IgD-negative memory B cell (primary cell): ENCODE results near the gene DKC1. TPM values are rescaled to one million over a fixed set of nuclear protein-coding genes. Genes with fewer than 3 reads are reported as not detected.
A peak's percentile ranks its signal among the peaks of the same experiment; 100 is the strongest.

Experiments used
- H3K27ac Mint-ChIP-seq, 3 donors: one replicate each; pipeline ENCODE4 v1.8.0; 2020 to 2022; ENCODE audit warnings: mild to moderate bottlenecking in 3 of 3, mixed read lengths in 3 of 3, moderate library complexity in 1 of 3
- H3K27me3 Mint-ChIP-seq: one replicate; pipeline ENCODE4 v1.8.0; 2021; ENCODE audit warnings: mixed read lengths
- H3K36me3 Mint-ChIP-seq: one replicate; pipeline ENCODE4 v1.8.0; 2020; ENCODE audit warnings: mild to moderate bottlenecking, mixed read lengths
- H3K4me1 Mint-ChIP-seq, 3 donors: one replicate each; pipeline ENCODE4 v1.8.0; 2020 to 2022; ENCODE audit warnings: mixed read lengths in 3 of 3, mild to moderate bottlenecking in 1 of 3
- H3K4me3 Mint-ChIP-seq, 4 donors: one replicate each; pipeline ENCODE4 v1.8.0; 2020 to 2022; ENCODE audit warnings: mild to moderate bottlenecking in 4 of 4, mixed read lengths in 4 of 4, moderate library complexity in 3 of 4
- H3K9me3 Mint-ChIP-seq, 3 donors: one replicate each; pipeline ENCODE4 v1.8.0; 2020 to 2021; ENCODE audit warnings: mixed read lengths in 3 of 3, mild to moderate bottlenecking in 1 of 3
- polyA plus RNA-seq: library from polyadenylated mRNA; unstranded; fragments of 300-500 nt; fragmentation: Illumina TruSeq; gene quantifications from one replicate; pipeline ENCODE4 v1.2.3, GENCODE V29; 2021

DKC1 gene
- polyA plus RNA-seq, 1 donor from 2014 or later: 34.4 TPM

- Mint-ChIP-seq H3K4me3 (no peak overlapping the region), H3K27ac (no peak overlapping the region), H3K4me1 (peaks cover 7 to 31% (median 8%) of the 10 kb centered on the region in 3 donors), H3K9me3 (no peaks in the 10 kb centered on the region), H3K36me3 (no peaks in the 10 kb centered on the region), H3K27me3 (peaks cover 3% of the 10 kb centered on the region)
Observed at GRCh38 chrX:154731184-154731583, 31.5 kb upstream of the DKC1 start.

GRCh38 chrX:154731881-154732280 lies 30.8 kb upstream of the DKC1 start:
- H3K27me3 Mint-ChIP-seq: peaks cover 3% of the 10 kb centered on the region
- H3K9me3 Mint-ChIP-seq: no peaks in the 10 kb centered on the region
- H3K4me3 Mint-ChIP-seq: no peak overlapping the region
- H3K36me3 Mint-ChIP-seq: no peaks in the 10 kb centered on the region
- H3K4me1 Mint-ChIP-seq: peaks cover 8 to 31% (median 9%) of the 10 kb centered on the region in 3 donors
- no peak overlapping the region for H3K27ac Mint-ChIP-seq

- Mint-ChIP-seq H3K4me3 (no peak overlapping the region), H3K36me3 (no peaks in the 10 kb centered on the region), H3K9me3 (no peaks in the 10 kb centered on the region), H3K27ac (no peak overlapping the region), H3K27me3 (peaks cover 3% of the 10 kb centered on the region), H3K4me1 (peaks cover 8 to 31% (median 10%) of the 10 kb centered on the region in 3 donors)
Observed at GRCh38 chrX:154732421-154733065, 30.1 kb upstream of the DKC1 start.

- no peak overlapping the region for H3K27ac Mint-ChIP-seq
- H3K36me3 Mint-ChIP-seq: no peaks in the 10 kb centered on the region
- no peak overlapping the region for H3K4me3 Mint-ChIP-seq
- no peaks in the 10 kb centered on the region for H3K9me3 Mint-ChIP-seq
- peaks cover 3% of the 10 kb centered on the region for H3K27me3 Mint-ChIP-seq
- peaks cover 8 to 32% (median 10%) of the 10 kb centered on the region in 3 donors for H3K4me1 Mint-ChIP-seq
Observed at GRCh38 chrX:154733066-154733425, 29.6 kb upstream of the DKC1 start.

- H3K4me3 Mint-ChIP-seq: peak overlapping the region; percentile 4 to 73 (median 40)
- no peaks in the 10 kb centered on the region for H3K9me3 Mint-ChIP-seq
- H3K27ac Mint-ChIP-seq: peak overlapping the region; percentile 52 to 89 (median 66)
- H3K36me3 Mint-ChIP-seq: no peaks in the 10 kb centered on the region
- peaks cover 3% of the 10 kb centered on the region for H3K27me3 Mint-ChIP-seq
- peaks cover 8 to 32% (median 10%) of the 10 kb centered on the region in 3 donors for H3K4me1 Mint-ChIP-seq
Observed at GRCh38 chrX:154734061-154734781, 28.4 kb upstream of the DKC1 start.

- no peak overlapping the region for H3K4me3 Mint-ChIP-seq
- H3K9me3 Mint-ChIP-seq: no peaks in the 10 kb centered on the region
- H3K27me3 Mint-ChIP-seq: peaks cover 3% of the 10 kb centered on the region
- H3K27ac Mint-ChIP-seq: peak overlapping the region in 2 of 3 donors; percentile 22 to 65
- H3K4me1 Mint-ChIP-seq: peaks cover 8 to 32% (median 10%) of the 10 kb centered on the region in 3 donors
- H3K36me3 Mint-ChIP-seq: no peaks in the 10 kb centered on the region
Observed at GRCh38 chrX:154735695-154736393, 26.8 kb upstream of the DKC1 start.

GRCh38 chrX:154737136-154737535 lies 25.5 kb upstream of the DKC1 start:
- Mint-ChIP-seq H3K36me3 (no peaks in the 10 kb centered on the region), H3K9me3 (no peaks in the 10 kb centered on the region), H3K27me3 (peaks cover 3% of the 10 kb centered on the region), H3K4me1 (peaks cover 8 to 32% (median 10%) of the 10 kb centered on the region in 3 donors), H3K4me3 (no peak overlapping the region), H3K27ac (peak overlapping the region in 1 of 3 donors; percentile 6)

- Mint-ChIP-seq H3K4me1 (peaks cover 6 to 25% (median 8%) of the 10 kb centered on the region in 3 donors), H3K27me3 (peaks cover 3% of the 10 kb centered on the region), H3K27ac (no peak overlapping the region), H3K9me3 (no peaks in the 10 kb centered on the region), H3K4me3 (no peak overlapping the region), H3K36me3 (no peaks in the 10 kb centered on the region)
Observed at GRCh38 chrX:154738011-154738738, 24.5 kb upstream of the DKC1 start.

- H3K4me1 Mint-ChIP-seq: peaks cover 0 to 10% (median 6%) of the 10 kb centered on the region in 3 donors
- H3K27me3 Mint-ChIP-seq: no peaks in the 10 kb centered on the region
- H3K4me3 Mint-ChIP-seq: no peak overlapping the region
- H3K36me3 Mint-ChIP-seq: no peaks in the 10 kb centered on the region
- H3K9me3 Mint-ChIP-seq: no peaks in the 10 kb centered on the region
- no peak overlapping the region for H3K27ac Mint-ChIP-seq
Observed at GRCh38 chrX:154739952-154740465, 22.7 kb upstream of the DKC1 start.

- no peaks in the 10 kb centered on the region for H3K27me3 Mint-ChIP-seq
- peaks cover 0 to 7% (median 3%) of the 10 kb centered on the region in 3 donors for H3K4me1 Mint-ChIP-seq
- no peak overlapping the region for H3K4me3 Mint-ChIP-seq
- H3K9me3 Mint-ChIP-seq: no peaks in the 10 kb centered on the region
- H3K36me3 Mint-ChIP-seq: no peaks in the 10 kb centered on the region
- H3K27ac Mint-ChIP-seq: no peak overlapping the region
Observed at GRCh38 chrX:154742613-154743012, 20.1 kb upstream of the DKC1 start.

GRCh38 chrX:154748712-154749339 lies 13.8 kb upstream of the DKC1 start:
- H3K4me1 Mint-ChIP-seq: peaks cover 6 to 19% (median 14%) of the 10 kb centered on the region in 3 donors
- H3K27me3 Mint-ChIP-seq: no peaks in the 10 kb centered on the region
- no peak overlapping the region for H3K27ac Mint-ChIP-seq
- no peaks in the 10 kb centered on the region for H3K36me3 Mint-ChIP-seq
- no peaks in the 10 kb centered on the region for H3K9me3 Mint-ChIP-seq
- peak overlapping the region in 2 of 4 donors; percentile 12 to 39 for H3K4me3 Mint-ChIP-seq

- peak overlapping the region in 1 of 3 donors; percentile 36 for H3K27ac Mint-ChIP-seq
- peak overlapping the region; percentile 50 to 88 (median 76) for H3K4me3 Mint-ChIP-seq
- H3K4me1 Mint-ChIP-seq: peaks cover 6 to 18% (median 14%) of the 10 kb centered on the region in 3 donors
- no peaks in the 10 kb centered on the region for H3K36me3 Mint-ChIP-seq
- H3K9me3 Mint-ChIP-seq: no peaks in the 10 kb centered on the region
- no peaks in the 10 kb centered on the region for H3K27me3 Mint-ChIP-seq
Observed at GRCh38 chrX:154749856-154750255, 12.8 kb upstream of the DKC1 start.

- Mint-ChIP-seq H3K27ac (peak within 1 kb of the TSS; percentile 55 to 93 (median 86)), H3K4me1 (peaks cover 6 to 18% (median 11%) of the 10 kb centered on the region in 3 donors), H3K4me3 (peak within 1 kb of the TSS; percentile 85 to 96 (median 86)), H3K27me3 (no peaks in the 10 kb centered on the region), H3K36me3 (no peaks in the 10 kb centered on the region), H3K9me3 (no peaks in the 10 kb centered on the region)
Observed at GRCh38 chrX:154750301-154751202, 12.1 kb upstream of the DKC1 start, which contains the start of gene GAB3. GAB3 (minus strand) TSS chrX:154751077; CDS start chrX:154751025, 52 bp downstream.
